HG02840 (cell line): ENCODE results near the gene CHP2.
"Not testable (repeated sequence)": the region's sequence is repeated elsewhere in the genome, so short reads cannot be mapped to it uniquely, and the experiment has no call there.

Source experiments
- ATAC-seq: cut with Tn5 transposase; IDR thresholded peaks from one replicate; pipeline ENCODE4 v1.9.1; 2021; ENCODE audit warnings: mild to moderate bottlenecking, moderate library complexity, moderate number of reproducible peaks; ENCODE audit not compliant: unreplicated experiment, low FRiP score

Gene CHP2

DNA sequence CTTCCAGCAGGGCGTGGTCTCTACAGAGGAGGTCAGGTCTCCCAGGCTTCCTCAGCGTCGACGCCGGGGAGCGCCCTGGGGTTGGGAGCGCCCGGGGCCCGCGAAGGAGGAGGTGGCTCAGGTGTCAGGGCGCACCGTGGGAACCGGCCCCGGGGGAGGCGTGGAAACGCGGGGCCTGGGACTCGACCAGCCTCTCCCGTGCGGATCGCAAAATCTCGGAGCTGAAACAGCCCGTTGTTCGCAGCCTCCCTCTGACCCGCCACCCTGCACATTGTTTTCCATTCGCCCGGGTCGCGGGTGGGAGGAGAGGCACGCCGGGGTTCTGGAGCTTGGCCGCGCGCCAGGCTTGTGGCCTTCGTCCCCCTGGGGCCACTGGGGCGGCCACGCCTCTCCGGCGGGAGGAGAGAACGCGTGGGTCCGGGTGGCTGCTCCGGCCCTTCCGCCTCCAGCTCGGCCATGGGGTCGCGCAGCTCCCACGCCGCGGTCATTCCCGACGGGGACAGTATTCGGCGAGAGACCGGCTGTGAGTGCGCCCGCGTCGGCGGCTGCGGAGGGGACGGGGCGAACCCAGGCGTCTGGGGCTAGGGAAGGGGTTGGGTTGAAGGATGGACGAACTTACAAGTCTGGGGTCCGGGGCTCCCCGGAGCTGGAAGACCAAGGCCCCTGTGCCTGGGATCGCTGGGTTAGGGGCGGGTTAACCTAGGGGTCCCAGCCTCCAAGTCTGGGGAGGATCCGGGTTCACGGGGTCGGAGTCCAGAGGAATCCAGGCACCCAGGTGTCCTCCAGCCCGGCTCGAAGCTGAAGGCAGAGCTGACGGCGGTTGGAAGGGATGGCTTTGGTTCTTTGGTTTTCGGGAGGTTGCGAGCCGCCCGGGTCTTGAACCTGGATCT lies at the start of gene CHP2:
Gene CHP2 (plus strand): TSS at position 433 of the 890 bp plus-strand sequence. CDS start 24 bp downstream, at position 457.
- no peak for ATAC-seq

DNA sequence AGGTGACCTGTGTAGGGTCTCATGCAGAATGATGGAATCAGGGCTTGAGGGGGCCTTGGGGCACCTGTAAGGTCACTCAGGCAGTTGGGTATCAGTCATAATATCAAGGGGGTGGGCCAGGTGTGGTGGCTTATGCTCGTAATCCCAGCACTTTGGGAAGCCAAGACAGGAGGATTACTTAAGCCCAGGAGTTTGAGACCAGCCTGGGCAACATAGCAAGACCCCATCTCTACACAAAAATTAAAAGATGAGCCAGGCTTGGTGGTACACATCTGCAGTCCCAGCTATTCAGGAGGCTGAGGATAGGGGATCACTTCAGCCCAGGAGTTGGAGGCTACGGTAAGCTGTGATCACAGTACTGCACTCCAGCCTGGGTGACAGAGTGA lies 49.3 kb upstream of the CHP2 start:
- no peak for ATAC-seq

DNA sequence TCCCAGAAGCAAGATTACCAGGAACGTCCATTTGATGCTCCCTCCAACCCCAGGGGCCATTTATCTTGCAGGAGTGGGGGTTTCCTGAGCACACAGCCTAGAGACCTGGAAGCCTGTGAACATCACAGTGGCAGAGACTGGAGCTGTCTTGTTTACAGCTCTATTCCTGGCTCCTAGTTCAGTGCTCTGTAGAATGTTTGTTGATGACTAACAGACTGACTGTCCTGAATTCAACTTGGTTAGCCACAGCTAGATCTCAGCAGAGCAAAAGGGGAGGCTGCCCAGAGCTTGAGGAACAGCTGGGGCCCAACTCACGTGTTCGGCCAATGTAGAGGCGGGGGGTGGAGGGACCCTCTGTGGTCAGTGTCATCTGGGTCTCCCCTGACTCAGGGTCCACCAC lies 48.4 kb upstream of the CHP2 start:
- ATAC-seq = no peak

DNA sequence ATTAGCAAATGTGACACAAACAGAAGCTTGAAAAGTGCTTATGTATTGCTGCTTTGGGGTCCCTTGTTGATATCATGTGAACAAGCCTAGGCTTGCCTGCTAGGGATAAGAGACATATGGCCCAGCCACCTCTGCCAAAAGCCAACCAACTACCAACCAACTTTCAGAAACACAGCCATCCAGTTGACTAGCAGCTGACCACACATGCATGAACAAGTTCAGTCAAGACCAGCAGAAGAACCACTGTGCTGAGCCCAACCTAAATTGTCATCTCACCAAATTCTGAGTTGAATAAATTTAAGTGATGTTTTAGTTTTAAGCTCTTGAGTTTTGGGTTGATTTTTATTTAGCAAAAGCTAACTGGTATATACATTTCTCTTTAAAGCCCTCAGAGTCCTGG lies 45.3 kb upstream of the CHP2 start:
- ATAC-seq = no peak

DNA sequence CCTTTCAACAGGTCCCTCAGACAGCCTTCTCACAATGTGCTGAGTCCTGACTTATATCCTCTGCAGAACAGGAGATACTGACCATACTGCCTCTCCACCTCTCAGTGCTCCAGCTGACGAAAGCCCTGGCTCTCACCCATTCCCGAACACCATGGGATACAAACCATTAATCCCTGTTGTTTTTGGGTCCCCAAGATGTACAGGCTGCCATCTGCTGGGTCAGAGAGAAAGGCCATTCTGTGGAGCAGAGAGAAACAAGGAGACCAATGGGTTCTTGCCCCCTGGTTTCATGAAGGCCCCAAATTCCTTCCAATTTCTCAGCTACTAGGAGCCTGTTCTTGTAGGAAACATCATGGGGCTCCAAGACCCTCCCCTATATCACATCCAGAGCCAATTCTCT lies 44.8 kb upstream of the CHP2 start:
- no peak for ATAC-seq

DNA sequence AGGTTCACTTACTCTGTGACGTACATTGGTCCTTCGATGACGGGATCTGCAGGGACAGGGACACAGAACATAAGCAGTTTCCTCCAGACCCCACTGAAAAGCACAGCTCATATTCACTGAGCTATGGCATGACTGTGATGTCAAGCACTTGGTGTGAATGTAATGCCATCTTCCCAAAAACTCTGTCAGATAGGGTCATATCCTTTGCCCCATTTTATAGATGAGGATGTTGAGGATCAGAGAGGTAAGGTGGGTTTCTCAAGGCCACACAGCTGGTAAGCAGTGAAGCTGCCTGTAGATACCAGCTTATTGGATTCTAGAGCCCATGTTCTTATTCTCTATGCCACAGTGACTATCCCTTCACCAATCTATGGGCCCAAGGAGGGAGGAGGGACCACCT lies 44.3 kb upstream of the CHP2 start:
- ATAC-seq = no peak

DNA sequence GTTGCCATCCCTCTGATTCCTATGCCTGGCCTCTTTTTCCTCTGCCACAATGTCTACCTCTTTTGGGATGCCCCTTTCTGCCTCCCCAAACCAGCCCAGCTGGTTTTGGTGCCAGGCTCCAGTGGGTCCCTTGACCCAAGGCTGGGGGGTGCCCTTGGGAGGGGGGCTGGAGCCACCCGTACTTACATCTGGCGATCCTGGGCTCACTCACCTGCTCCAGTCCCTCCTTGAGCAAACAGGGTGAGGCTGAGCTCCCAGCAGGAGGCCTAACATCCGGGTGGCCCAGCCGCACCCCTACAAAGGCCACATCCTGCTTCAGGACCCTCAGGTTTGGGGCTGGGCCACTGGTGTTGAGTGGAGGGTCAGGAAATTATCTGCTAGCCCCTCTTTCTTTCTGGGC lies 43.0 kb upstream of the CHP2 start:
- no peak for ATAC-seq

DNA sequence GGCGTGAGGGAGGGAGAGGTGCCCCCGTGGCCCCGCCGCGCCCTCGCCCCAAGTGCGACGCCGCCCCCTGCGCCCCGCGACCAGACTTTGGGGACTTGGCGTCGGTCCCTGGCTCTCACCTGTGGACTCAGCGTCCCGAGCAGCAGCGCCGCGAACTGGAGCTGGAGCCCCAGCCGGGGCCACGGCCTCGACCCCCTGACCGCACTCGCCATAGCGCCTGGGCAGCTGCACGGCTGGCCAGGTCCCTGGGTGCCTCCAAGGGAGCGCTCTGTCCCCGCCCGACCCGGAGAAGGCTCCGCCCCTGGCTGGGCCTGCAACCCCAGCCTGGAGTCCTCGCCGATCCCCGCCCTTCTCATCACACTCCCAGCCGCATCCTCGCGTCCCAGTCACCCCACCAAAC lies 41.9 kb upstream of the CHP2 start, which contains the start of gene ERN2:
Gene ERN2 (minus strand): TSS at position 247 of the 400 bp plus-strand sequence. CDS start 35 bp downstream, at position 212.
- ATAC-seq = no peak

DNA sequence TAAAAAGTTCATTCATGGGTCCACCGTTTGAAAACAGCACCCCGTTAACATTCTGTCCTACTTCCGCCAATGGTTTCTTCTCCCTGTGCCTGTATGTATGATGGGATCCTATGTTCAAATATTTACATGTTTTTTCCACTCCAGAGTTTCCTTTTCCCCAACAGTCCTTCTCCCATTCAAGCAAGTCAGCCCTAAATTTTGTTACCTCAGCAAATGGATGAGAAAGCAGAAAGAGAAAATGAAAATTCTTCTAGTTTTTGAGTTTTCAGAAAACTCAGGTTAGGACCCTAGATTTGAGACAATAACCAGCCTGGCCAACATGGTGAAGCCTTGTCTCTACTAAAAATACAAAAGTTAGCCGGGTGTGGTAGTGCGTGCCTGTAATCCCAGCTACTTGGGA lies 38.3 kb upstream of the CHP2 start:
- ATAC-seq = no peak

DNA sequence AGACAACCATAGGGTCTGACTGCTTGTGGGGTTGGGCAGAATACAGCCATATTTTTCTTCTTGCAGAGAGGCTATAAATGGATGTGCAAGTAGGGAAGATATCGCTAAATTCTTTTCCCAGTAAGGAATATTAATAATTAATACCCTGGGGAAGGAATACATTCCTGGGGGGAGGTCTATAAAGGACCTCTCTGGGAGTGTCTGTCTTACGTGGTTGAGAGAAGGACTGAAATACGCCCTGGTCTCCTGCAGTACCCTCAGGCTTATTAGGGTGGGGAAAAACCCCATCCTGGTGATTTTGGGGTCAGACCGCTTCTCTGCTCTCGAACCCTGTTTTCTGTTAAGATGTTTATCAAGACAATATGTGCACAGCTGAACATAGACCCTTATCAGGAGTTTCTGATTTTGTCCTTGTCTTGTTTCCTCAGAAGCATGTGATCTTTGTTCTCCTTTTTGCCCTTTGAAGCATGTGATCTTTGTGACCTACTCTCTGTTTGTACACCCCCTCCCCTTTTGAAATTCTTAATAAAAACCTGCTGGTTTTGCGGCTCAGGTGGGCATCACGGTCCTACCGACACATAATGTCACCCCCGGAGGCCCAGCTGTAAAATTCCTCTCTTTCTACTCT lies 32.1 kb upstream of the CHP2 start:
- ATAC-seq = not testable (repeated sequence)

DNA sequence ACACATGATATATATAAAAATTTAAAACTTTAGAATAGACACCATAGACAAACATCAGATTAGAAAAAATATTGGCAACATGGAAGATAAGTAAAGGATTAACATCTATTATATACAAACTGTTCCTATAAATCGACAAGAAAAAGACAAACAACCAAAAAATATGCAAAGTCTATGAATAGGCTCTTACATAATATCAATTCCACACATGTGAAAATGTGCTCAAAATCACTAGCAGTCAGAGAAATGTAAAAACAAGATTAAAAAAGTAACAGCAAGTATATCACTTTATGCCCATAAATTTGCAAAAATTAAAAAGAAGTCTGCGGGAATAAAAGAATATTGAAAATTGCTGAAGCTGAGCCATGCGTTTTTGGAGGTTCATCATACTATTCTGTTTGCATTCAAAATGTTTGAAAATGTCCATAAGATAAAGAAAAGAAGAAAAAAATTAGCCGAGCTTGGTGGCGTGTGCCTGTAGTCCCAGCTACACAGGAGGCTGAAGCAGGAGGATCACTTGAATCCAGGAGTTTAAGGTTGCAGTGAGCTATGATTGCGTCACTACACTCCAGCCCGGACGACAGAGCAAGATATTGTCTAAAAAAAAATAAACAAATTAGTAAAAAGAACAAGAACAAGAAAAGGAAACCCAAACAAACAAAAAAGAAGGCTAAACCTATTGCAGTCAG lies 30.6 kb upstream of the CHP2 start:
- ATAC-seq = no peak

DNA sequence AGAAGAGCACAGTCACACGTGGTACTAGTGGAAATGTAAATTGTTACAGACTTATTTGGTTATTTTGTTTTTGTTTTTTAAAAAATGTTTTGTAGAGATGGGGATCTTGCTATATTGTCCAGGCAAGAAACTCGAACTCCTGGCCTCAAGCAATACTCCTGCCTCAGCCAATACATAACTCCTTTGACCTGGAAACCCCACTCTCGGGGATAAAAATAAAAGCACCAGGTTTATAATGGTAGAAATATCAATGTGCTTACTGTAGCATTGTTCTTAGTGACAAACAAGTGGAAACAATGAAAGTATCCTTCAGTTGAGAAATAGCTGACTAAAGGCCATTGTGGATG lies 30.1 kb upstream of the CHP2 start:
- no peak for ATAC-seq

DNA sequence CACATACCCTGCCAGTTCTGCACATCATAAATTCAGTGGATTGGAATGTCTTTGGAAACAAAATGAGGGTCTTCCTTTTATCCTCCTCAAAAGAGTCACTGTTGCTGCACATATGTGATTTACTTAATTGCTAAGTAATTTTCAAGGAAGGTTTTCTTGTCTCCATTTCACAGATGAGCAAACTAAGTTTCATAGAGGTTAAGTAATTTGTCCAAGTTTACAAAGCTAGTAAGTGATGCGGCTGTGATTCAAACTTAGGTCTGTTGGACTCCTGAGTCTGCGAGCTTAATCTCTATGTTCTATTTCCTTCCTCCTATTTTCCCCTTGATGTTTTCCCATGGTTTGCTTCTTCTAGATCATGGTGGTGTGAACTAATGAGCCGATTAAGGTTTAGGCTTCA lies 28.1 kb upstream of the CHP2 start:
- no peak for ATAC-seq

DNA sequence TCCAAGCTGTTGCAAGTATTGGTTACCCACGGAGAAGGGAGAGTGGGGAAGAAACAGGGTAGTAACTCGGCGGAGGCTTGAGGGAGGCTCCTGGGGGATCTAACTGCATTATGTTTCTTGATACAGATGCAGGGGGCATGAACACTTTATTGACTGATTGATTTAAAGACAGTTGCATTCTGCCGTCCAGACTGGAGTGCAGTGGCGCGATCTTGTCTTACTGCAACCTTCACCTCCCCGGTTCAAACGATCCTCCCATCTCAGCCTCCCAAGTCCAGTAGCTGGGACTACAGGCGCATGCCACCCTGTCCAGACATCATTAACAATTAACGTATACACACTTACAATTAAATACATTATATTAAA lies 26.7 kb upstream of the CHP2 start:
- ATAC-seq = no peak

DNA sequence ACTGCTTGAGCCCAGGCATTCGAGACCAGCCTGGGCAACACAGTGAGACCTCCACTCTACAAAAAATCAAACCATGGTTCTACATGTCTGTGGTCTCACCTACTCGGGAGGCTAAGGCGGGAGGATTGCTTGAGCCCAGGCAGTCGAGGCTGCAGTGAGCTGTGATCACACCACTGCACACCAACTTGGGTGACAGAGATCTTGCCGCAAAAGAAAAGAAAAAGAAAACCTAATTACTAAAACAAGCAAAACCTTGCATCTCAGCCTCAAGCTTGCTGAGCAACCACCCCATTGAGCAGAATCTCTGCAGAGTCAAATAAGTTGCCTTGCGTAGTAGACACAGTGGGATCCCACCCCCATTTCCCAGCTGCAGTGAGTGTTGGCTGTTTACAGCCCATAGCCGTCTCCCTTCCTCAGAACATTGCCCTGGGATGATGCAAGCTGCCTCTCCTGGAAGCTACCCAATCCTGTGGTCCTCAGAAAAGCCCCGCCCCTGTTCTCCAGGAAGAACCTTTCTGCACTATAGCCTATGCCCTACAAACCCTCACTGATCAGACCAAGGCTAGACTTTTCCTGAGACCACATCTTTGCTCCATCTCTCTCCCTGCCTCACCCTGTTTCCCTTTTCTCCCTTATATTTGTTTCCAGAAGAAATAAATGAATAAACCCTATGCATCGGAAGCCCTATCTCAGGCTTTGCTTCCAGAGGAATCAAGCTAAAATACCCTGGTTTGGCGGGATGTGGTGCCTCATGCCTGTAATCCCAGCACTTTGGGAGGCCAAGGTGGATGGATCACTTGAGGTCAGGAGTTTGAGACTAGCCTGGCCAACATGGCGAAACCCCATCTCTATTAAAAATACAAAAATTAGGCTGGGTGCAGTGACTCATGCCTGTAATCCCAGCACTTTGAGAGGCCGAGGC lies 25.1 kb upstream of the CHP2 start:
- no peak for ATAC-seq

DNA sequence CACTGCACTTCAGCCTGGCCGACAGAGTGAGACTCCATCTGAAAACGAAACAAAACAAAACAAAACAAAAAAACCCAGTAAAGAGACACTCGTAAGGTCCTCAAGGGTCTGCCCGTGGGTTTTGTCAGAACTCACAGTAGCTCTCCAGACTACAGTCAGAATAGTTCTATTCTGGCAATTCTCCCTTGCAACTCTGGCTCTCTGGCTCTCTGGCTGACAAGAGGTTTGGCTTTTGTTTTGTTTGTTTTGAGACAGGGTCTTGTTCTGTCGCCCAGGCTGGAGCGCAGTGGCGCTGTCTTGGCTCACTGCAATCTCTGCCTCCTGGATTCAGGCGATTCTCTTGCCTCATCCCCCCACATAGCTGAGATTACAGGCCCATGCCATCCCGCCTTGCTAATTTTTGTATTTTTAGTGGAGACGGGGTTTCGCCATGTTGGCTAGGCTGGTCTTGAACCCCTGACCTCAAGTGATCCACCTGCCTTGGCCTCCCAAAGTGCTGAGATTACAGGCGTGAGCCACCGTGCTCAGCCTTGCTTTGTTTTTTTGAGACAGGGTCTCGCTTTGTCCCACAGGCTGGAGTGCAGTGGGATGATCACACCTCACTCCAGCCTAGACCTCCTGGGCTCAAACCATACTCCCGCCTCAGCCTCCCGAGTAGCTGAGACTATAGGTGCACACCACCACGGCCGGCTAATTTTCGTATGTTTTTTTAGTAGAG lies 20.5 kb upstream of the CHP2 start:
- ATAC-seq = no peak

DNA sequence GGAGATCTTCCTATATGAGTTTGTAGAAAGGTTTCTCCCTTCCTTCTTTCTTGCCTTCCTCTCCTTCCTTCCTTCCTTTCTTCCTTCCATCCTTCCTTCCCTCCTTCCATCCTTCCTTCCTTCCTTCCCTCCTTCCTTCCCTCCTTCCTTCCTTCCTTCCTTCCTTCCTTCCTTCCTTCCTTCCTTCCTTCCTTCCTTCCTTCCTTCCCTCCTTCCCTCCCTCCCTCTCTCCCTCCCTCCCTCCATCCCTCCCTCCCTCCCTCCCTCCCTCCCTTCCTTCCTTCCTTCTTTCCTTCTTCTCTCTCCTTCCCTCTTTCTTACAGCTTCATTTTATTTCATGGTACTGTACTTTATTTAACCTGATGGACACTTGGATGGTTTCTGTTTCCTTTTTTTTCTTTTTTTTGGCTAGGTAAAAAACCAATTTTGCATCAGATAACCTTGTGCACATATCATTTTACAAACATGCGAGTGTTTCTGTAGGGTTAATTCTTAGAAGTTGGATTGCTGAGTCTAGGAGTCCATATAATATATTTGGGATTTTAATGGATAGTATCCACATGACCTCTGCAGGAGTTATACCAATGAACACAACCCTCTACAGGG lies 17.3 kb upstream of the CHP2 start:
- ATAC-seq = not testable (repeated sequence)

DNA sequence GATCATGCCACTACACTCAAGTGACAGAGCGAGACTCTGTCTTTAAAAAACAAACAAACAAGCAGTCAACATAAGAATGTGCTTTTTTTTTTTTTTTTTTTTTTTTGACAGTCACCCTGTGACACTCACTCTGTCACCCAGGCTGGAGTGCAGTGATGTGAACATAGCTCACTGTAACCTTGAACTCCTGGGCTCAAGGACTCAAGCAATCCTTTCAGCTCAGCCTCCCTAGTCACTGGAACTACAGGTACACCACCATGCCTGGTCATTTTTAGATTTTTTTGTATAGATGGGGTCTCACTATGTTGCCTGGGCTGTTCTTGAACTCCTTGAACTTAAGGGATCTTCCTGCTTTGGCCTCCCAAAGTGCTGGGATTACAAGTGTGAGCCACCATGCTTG lies 15.3 kb upstream of the CHP2 start:
- no peak for ATAC-seq

DNA sequence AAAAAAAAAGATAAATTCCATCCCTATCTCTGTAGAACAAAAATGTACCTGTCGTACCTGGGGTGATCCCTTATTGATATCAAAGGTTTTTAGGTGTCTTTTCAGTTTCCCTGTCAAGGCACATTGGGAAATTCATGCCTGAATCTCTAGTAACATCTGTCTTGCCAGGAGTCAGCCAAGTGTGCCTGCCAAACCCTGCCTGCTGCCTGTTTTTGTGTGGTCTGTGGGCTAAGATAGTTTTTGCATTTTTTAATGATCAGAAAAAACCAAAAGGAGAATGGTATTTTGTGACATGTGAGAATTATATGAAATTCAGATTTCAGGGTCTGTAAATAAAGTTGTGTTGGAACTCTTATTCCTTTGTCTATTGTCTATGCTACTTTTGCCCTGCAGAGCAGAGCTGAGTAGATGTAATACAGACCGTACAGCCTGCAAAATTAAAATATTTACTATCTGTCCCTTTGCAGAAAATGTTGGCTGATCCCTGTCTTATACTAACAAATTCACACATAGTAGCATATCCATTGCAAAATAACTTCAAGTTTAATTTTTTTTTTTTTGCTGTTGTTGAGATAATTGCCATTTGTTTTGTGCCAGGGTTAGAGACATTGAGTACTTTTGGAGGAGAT lies 13.0 kb upstream of the CHP2 start:
- ATAC-seq = no peak
